PC-9 (cell line): ENCODE results near the gene DIP2C. TPM values are rescaled to one million over a fixed set of nuclear protein-coding genes. Genes with fewer than 3 reads are reported as not detected.

ENCODE experiments used
- BruUV-seq: library from RNA; stranded (reverse); fragments of 400-500 nt; replicated peaks from 2 replicates; lab custom pipeline; 2021; lab: Mats Ljungman, UMichigan
- CTCF ChIA-PET: fragments of 300-600 bp; sonication (Branson Sonifier 250); formaldehyde crosslinking; loops from one replicate; lab custom pipeline; 2022; ENCODE audit warnings: antibody characterized with exemption; lab: Charles Lee
- POLR2A ChIA-PET: fragments of 300-600 bp; sonication (Branson Sonifier 250); formaldehyde crosslinking; loops from one replicate; lab custom pipeline; 2022; ENCODE audit warnings: antibody characterized with exemption; ENCODE audit not compliant: unreplicated experiment; lab: Charles Lee
- DNase-seq, 2 experiments: peaks; one replicate each; pipeline versions ENCODE4 v3.0.0 to v3.0.0-alpha.2; 2015 to 2022; ENCODE audit warnings: mixed read lengths in 1 of 2
- H2AFZ ChIP-seq: fragments of 200-600 bp; sonication (generic); 2 replicates; pipeline ENCODE4 v1.8.1; 2017; ENCODE audit warnings: antibody characterized with exemption
- H3F3A ChIP-seq: fragments of 200-600 bp; sonication (generic); 2 replicates; pipeline ENCODE4 v1.8.1; 2017; ENCODE audit warnings: antibody characterized with exemption, mild to moderate bottlenecking, low read depth; ENCODE audit not compliant: insufficient read depth
- H3K27ac ChIP-seq: fragments of 200-600 bp; sonication (generic); 2 replicates; pipeline ENCODE4 v1.6.1; 2016; ENCODE audit warnings: mixed run types
- H3K27me3 ChIP-seq: fragments of 200-600 bp; sonication (generic); 2 replicates; pipeline ENCODE4 v1.6.1; 2016; ENCODE audit warnings: low read depth, mixed run types; ENCODE audit not compliant: insufficient read depth
- H3K36me3 ChIP-seq: fragments of 200-600 bp; sonication (generic); 2 replicates; pipeline ENCODE4 v1.6.1; 2016; ENCODE audit warnings: low read depth, mixed run types
- H3K4me1 ChIP-seq: fragments of 200-600 bp; sonication (generic); replicated peaks from 2 replicates; pipeline ENCODE4 v1.6.1; 2016; ENCODE audit warnings: mixed run types; ENCODE audit not compliant: insufficient read depth
- H3K4me2 ChIP-seq: fragments of 200-600 bp; sonication (generic); 2 replicates; pipeline ENCODE4 v1.6.1; 2017; ENCODE audit warnings: mixed run types
- H3K4me3 ChIP-seq: fragments of 200-600 bp; sonication (generic); 2 replicates; pipeline ENCODE4 v1.6.1; 2016; ENCODE audit warnings: mixed run types
- H3K79me2 ChIP-seq: fragments of 200-600 bp; sonication (generic); 2 replicates; pipeline ENCODE4 v1.6.1; 2017; ENCODE audit warnings: low read depth, mixed run types
- H3K9me2 ChIP-seq: fragments of 200-600 bp; sonication (generic); 2 replicates; pipeline ENCODE4 v1.8.1; 2017; ENCODE audit warnings: mild to moderate bottlenecking; ENCODE audit not compliant: insufficient read depth
- H3K9me3 ChIP-seq: fragments of 200-600 bp; sonication (generic); 2 replicates; pipeline ENCODE4 v1.8.1; 2016; ENCODE audit warnings: low read depth; ENCODE audit not compliant: insufficient read depth
- H4K20me1 ChIP-seq: fragments of 200-600 bp; sonication (generic); 2 replicates; pipeline ENCODE4 v1.8.1; 2017; ENCODE audit not compliant: insufficient read depth
- CTCF ChIP-seq: fragments of 200-600 bp; sonication (generic); conservative IDR thresholded peaks from 2 replicates; pipeline ENCODE4 v1.6.1; 2017; ENCODE audit warnings: mixed run types, antibody characterized with exemption, mild to moderate bottlenecking, moderate library complexity
- EZH2 ChIP-seq: fragments of 200-600 bp; sonication (generic); IDR thresholded peaks from 2 replicates; pipeline ENCODE4 v1.8.0; 2017; ENCODE audit warnings: antibody characterized with exemption, low read depth
- intact Hi-C: fragments of 100-400 bp; cut with micrococcal nuclease; formaldehyde crosslinking; loops from one replicate; pipeline ENCODE4 v1.10.0; 2022; ENCODE audit not compliant: unreplicated experiment
- total RNA-seq: library from RNA; stranded (reverse); gene quantifications from 2 replicates; pipeline ENCODE4 v1.2.3, GENCODE V29; 2021

The DIP2C gene
- total RNA-seq, 1 experiment from 2014 or later = 0.83 TPM

- peaks cover 5% of the 10 kb centered on the region; the same call in 1 of the 2 replicates for H3K4me1 ChIP-seq
- ChIA-PET CTCF (no interaction called here), POLR2A (no interaction called here)
- no TSS peak for BruUV-seq
- H4K20me1 ChIP-seq = no peaks in the 10 kb centered on the region
- peaks cover 38% of the 10 kb centered on the region for H3K27me3 ChIP-seq
- no peak overlapping the region for H3K4me2 ChIP-seq
- no peak overlapping the region for H3K27ac ChIP-seq
- no peaks in the 10 kb centered on the region for H3K36me3 ChIP-seq
- no peaks in the 10 kb centered on the region for H3K9me2 ChIP-seq
- H2AFZ ChIP-seq = no peak overlapping the region
- intact Hi-C loops = no loop called here
- DNase-seq = no peak
- H3K79me2 ChIP-seq = no peaks in the 10 kb centered on the region
- H3K4me3 ChIP-seq = no peak overlapping the region
- H3K9me3 ChIP-seq = no peaks in the 10 kb centered on the region
- no peaks in the 10 kb centered on the region for H3F3A ChIP-seq
- no peak for TF ChIP-seq CTCF
- no peak for TF ChIP-seq EZH2
Measured at GRCh38 chr10:550665-551372, 138.6 kb downstream of the DIP2C start.

- Histone ChIP-seq H3K27me3 (peaks cover 36% of the 10 kb centered on the region), H3F3A (no peaks in the 10 kb centered on the region), H3K9me3 (no peaks in the 10 kb centered on the region), H3K9me2 (no peaks in the 10 kb centered on the region), H3K4me2 (no peak overlapping the region), H3K27ac (no peak overlapping the region), H3K79me2 (no peaks in the 10 kb centered on the region), H3K4me3 (no peak overlapping the region), H4K20me1 (no peaks in the 10 kb centered on the region), H3K4me1 (peaks cover 5% of the 10 kb centered on the region; the same call in 1 of the 2 replicates), H3K36me3 (no peaks in the 10 kb centered on the region), H2AFZ (no peak overlapping the region)
- TF ChIP-seq CTCF (no peak), EZH2 (no peak)
- BruUV-seq = no TSS peak
- intact Hi-C loops = no loop called here
- DNase-seq = no peak
- ChIA-PET POLR2A (no interaction called here), CTCF (no interaction called here)
Measured at GRCh38 chr10:549391-549790, 140.1 kb downstream of the DIP2C start.

- Histone ChIP-seq H3K4me3 (no peak overlapping the region), H3F3A (no peaks in the 10 kb centered on the region), H3K27ac (no peak overlapping the region), H3K4me1 (peaks cover 5% of the 10 kb centered on the region; the same call in 1 of the 2 replicates), H3K9me3 (no peaks in the 10 kb centered on the region), H4K20me1 (no peaks in the 10 kb centered on the region), H3K4me2 (no peak overlapping the region), H3K9me2 (no peaks in the 10 kb centered on the region), H3K27me3 (peaks cover 28% of the 10 kb centered on the region), H3K36me3 (no peaks in the 10 kb centered on the region), H2AFZ (no peak overlapping the region), H3K79me2 (no peaks in the 10 kb centered on the region)
- intact Hi-C loops = no loop called here
- CTCF ChIA-PET = no interaction called here
- no TSS peak for BruUV-seq
- POLR2A ChIA-PET = no interaction called here
- DNase-seq = no peak
- TF ChIP-seq CTCF (no peak), EZH2 (no peak)
Measured at GRCh38 chr10:548238-548901, 141.1 kb downstream of the DIP2C start.
